ENCODE measurements around the gene MREG.

MREG gene

DNA sequence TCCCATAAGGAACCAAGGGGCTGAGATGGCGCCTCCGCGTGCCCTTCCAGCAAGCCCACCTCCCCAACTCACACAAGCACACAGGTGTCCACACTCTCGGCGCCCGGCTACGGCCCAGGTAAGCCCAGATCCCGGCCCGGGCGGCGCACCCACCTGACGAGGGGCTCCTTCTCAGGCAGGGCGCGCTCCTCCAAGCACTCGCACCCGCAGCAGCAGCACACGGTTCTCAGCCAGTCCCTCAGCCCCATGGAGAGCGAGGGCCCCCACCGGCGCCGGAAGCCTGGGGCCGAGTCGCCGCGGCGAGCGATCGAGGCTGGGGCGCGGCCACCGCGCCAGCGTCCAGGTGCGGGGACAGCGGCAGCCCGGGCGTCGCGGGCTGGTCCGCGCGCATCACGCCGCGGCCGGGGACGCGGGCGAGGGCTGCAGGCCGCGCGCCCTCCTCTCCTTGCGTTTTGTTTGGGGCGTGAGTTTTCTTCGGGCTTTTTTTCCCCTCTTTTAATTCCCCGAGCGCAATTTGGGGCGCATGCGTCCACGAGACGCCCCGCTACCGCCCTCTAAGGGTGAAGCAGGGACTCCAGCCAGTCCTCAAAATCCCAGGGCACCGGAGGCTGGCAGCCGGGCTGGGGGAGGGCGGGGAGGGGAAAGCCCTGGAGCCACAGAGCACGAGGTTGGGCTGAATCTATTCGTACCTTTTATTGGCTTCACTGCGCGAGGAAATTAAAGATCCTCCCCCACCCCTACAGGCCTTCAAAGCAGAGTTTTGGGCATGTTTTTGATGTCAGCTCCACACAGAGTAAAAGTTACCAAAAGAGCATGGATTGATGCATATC is at the start of gene MREG:
TSS of gene MREG (minus strand) at position 472 of the 830 bp plus-strand sequence. CDS start at position 248, 224 bp downstream.
- DNase-seq (ENCODE audit: low read depth in 3 of 3, low spot score in 1 of 3), result peak; percentile 32 to 79 (median 57)

DNA sequence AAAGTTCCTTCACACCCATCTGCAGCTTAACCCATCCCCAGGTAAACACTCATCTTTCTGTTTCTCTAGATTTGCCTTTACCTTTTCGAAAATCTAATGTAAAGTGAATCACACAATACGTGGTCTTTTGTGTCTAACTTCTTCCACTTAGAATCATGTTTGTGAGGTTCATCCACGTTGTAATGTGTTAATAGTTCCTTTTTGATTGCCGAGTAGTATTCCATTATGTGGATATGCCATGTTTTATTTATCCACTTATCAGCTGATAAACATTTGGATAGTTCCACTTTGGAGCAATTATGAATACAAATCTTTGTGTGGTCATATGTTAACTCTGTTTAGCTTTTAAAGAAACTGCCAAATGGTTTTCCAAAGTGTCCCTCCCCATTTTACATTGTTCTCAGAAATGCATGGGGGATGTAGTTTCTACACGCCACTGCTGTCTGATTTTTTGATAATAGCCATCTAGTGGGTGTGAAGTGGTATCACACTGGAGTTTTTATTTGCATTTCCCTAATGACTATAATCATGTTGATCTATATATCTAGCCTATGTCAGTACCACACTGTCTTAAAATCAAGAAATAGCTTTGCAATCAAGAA is 46.0 kb upstream of the MREG start:
- DNase-seq (ENCODE audit: low read depth in 3 of 3, low spot score in 1 of 3), result no peak

- DNase-seq (ENCODE audit: low read depth in 3 of 3, low spot score in 1 of 3), result peak in 2 of 3 donors; percentile 13 to 26
Measured at GRCh38 chr2:216057688-216058193, 44.4 kb upstream of the MREG start.

- no peak for DNase-seq (ENCODE audit: low read depth in 3 of 3, low spot score in 1 of 3)
Measured at GRCh38 chr2:216056739-216057138, 43.4 kb upstream of the MREG start.

DNA sequence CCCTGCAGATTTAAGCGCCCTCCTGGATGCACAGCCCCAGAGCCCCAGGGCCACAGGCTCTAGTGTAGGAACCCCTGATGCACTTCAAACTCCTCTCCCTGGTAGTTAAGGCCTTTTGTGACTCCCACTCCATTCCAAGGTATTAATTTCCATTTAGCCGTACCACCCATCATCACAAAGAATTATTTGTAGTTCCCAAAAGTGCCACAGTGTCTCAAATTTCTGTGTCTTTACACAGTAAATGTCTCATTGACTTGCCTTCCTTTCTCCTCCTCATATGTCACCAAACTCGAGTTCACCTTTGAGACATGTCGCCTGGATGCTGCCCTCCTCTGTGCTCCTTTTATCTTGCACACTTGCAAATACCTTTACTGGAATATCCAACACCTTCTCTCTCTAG is 42.3 kb upstream of the MREG start:
- DNase-seq (ENCODE audit: low read depth in 3 of 3, low spot score in 1 of 3), result no peak

GRCh38 chr2:216052420-216052819 is 39.1 kb upstream of the MREG start:
- no peak for DNase-seq (ENCODE audit: low read depth in 3 of 3, low spot score in 1 of 3)

DNA sequence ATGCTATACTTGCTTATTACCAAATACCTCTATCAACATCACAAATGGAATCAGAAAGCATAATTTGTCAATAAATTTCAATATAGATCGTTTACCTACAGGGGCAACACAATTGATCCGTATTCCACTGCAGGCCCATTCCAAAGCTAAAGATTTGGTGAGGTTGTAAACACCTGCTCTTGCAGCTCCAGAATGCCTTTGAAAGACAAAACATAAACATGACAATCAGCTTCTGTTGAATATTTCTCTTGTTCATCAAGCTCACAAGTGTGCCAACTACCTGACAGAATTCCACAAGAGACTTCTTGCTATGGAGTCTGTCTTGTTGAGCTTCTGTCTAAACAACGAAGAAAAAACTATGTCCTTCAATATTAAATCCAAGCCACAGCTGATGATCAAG is 38.0 kb upstream of the MREG start:
- no peak for DNase-seq (ENCODE audit: low read depth in 3 of 3, low spot score in 1 of 3)

DNA sequence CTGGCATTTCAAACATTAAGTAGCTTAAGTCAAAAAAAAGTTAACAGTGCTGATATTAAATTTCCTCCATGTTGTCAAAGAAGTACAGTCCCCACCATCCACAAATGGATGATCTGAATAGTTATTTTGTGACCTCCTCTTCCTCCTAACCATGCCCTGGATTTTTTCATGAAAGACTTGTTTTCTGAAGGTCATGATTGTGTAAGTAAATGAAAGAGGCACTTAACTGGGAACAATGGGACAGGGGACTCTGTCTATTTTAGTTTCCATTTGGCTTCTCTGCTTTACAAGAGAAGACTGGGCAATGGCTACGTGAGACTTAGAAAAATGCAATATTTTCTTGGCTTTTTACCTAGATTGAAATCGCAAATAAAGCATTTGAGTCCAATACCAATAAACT is 36.1 kb upstream of the MREG start:
- no peak for DNase-seq (ENCODE audit: low read depth in 3 of 3, low spot score in 1 of 3)

- DNase-seq (ENCODE audit: low read depth in 3 of 3, low spot score in 1 of 3), result no peak
Measured at GRCh38 chr2:216047397-216047796, 34.0 kb upstream of the MREG start.

GRCh38 chr2:216044883-216045486 is 31.6 kb upstream of the MREG start:
- DNase-seq (ENCODE audit: low read depth in 3 of 3, low spot score in 1 of 3), result no peak

DNA sequence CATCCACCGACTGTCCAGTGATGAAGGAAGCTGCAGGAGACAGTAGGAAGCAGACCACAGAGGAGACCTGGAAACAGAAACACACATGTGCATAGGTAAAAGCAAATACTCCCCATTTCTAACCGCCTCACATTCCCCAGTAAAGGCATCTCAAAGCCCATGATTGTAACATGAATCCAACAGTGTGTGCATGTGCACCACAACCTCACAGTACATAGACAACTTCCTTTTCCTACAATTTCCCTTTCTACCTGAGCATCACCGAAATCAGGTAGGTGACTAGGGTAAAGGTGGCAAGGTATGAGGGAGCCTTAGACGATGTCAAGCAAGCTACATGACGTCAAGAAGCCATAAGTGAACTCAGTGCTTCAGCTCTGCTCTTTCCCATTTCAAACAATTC is 30.6 kb upstream of the MREG start:
- no peak for DNase-seq (ENCODE audit: low read depth in 3 of 3, low spot score in 1 of 3)

GRCh38 chr2:216041438-216041837 is 28.1 kb upstream of the MREG start:
- DNase-seq (ENCODE audit: low read depth in 3 of 3, low spot score in 1 of 3), result no peak

DNA sequence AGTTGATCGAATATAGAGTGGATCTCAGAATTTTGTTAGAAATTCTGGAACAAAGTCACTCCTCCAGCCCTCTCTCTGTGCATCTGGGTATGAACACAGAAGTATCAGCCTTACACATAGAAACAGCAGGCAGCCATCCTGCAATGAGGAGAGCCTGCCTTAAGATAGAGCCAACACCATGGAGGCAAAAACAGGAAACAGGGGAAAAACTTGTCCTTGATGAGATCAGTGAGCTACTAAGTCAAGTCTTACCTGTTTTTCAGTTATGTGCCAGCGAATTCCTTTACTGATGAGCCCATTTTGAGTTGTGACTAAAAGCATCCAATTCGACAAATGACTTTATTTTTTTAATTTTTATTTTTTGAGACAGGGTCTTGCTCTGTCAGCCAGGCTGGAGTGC is 26.6 kb upstream of the MREG start:
- no peak for DNase-seq (ENCODE audit: low read depth in 3 of 3, low spot score in 1 of 3)

GRCh38 chr2:216034065-216034464 is 20.7 kb upstream of the MREG start:
- peak; percentile 39 to 73 (median 56) for DNase-seq (ENCODE audit: low read depth in 3 of 3, low spot score in 1 of 3)

- DNase-seq (ENCODE audit: low read depth in 3 of 3, low spot score in 1 of 3), result no peak
Measured at GRCh38 chr2:216033403-216033802, 20.1 kb upstream of the MREG start.

- DNase-seq (ENCODE audit: low read depth in 3 of 3, low spot score in 1 of 3), result no peak
Measured at GRCh38 chr2:216031960-216032689, 18.8 kb upstream of the MREG start.

GRCh38 chr2:216030216-216030615 is 16.9 kb upstream of the MREG start:
- no peak for DNase-seq (ENCODE audit: low read depth in 3 of 3, low spot score in 1 of 3)

GRCh38 chr2:216029416-216030129 is 16.2 kb upstream of the MREG start:
- DNase-seq (ENCODE audit: low read depth in 3 of 3, low spot score in 1 of 3), result no peak

DNA sequence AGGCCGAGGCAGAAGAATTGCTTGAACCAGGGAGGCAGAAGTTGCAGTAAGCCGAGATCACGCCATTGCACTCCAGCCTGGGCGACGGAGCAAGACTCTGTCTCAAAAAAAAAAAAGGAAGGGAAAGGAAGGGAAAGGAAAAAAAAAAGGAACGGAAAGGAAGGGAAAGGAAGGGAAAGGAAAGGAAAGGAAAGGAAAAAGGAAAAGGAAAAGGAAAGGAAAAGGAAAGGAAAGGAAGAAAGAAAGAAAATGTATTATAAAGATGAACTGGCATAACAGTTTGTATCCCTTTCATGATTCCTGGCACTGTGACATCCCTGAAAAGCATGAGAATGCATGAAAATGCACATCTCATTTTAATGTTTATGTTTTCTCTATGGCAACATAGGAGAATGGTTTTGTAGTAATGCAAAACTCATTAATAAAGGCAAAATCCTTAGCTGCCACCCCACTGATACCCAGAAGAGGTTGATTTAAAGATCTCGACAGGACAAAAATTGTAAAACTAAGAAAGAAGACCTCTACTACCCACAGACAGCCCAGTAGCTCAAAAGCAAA is 11.5 kb upstream of the MREG start:
- no peak for DNase-seq (ENCODE audit: low read depth in 3 of 3, low spot score in 1 of 3)

GRCh38 chr2:216023055-216023648 is 9.8 kb upstream of the MREG start:
- DNase-seq (ENCODE audit: low read depth in 3 of 3, low spot score in 1 of 3), result peak in 1 of 3 donors; percentile 18

Data from stimulated activated CD4-positive, alpha-beta T cell treated with anti-CD3 and anti-CD28 coated beads, TNF-alpha, amount 100 ng/mL, for 1 hour (primary cell).